ENCODE data around the gene GRM7.

- TF ChIP-seq CTCF (IDR thresholded peaks at IDR 0.05; ENCODE audit: poor library complexity, severe bottlenecking), result no peak
- TF ChIP-seq EP300 (conservative IDR thresholded peaks at IDR 0.05; ENCODE audit: poor library complexity, severe bottlenecking), result no peak
Measured at GRCh38 chr3:7520059-7520458, 659.1 kb downstream of the GRM7 start.
